SK-N-MC (cell line): ENCODE measurements around the gene ADCY9.

Experiments
- EZH2 ChIP-seq: fragments of 200-600 bp; sonication (generic); IDR thresholded peaks from one replicate; pipeline ENCODE4 v1.6.1; 2017; ENCODE audit warnings: antibody characterized with exemption
- POLR2AphosphoS5 ChIP-seq: IDR thresholded peaks from 2 replicates; pipeline ENCODE4 v1.6.1; 2012; ENCODE audit warnings: mild to moderate bottlenecking, low read depth, low read length, borderline replicate concordance

DNA sequence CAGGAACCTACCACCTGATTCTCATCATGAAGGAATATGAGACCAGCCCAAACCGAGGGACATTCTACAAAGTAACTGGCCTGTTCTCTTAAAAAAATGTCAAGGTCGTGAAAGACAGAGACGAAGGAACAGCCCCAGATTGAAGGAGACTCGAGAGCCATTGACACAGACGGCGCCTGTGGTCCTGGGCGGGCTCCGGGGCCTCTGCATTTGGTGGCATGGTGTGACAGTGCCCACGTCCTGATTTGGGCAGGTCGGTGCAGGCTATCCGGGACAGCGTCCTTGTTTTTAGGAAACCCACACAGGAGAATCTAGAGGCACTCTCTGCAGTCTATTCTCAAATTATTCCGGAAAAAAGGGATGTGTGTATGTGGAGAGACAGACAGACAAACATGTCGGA, 64.1 kb downstream of the ADCY9 start:
- TF ChIP-seq EZH2 (no peak), POLR2AphosphoS5 (no peak)
